ENCODE measurements around the gene OMA1.

Gene OMA1

DNA sequence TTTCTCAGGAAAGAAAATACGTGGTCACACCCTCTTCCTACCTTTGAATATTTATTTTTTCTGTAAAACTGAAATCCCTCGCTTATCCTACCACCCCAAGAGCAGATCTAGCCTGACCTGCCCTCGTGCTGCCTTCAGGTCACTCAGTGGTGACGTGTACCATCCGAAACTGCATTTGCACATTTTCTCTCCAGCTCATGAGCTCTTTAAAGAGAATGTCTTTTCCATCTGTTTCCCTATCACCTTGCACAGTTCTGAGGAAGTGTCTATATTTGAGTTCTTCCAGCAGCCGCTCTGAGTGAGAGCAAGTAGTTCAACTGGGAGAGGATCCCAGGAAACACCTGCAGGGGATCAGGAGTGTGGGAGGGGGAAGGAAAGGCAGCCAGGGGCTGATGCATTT is 91.7 kb downstream of the OMA1 start:
- TF ChIP-seq ARNTL (CRISPR knock-in tag; IDR thresholded peaks at IDR 0.05; ENCODE audit: borderline replicate concordance, low read depth) = no peak
- no peak for TF ChIP-seq TSHZ2 (CRISPR knock-in tag; IDR thresholded peaks at IDR 0.05)
- no peak for TF ChIP-seq ZNF70 (CRISPR knock-in tag; IDR thresholded peaks at IDR 0.05)
- TF ChIP-seq ZNF565 (CRISPR knock-in tag; conservative IDR thresholded peaks at IDR 0.05; ENCODE audit: low read depth) = no peak
- no peak for ATAC-seq

- TF ChIP-seq CSDC2 (CRISPR knock-in tag; IDR thresholded peaks at IDR 0.05) = no peak
- TF ChIP-seq, protein P1, sequence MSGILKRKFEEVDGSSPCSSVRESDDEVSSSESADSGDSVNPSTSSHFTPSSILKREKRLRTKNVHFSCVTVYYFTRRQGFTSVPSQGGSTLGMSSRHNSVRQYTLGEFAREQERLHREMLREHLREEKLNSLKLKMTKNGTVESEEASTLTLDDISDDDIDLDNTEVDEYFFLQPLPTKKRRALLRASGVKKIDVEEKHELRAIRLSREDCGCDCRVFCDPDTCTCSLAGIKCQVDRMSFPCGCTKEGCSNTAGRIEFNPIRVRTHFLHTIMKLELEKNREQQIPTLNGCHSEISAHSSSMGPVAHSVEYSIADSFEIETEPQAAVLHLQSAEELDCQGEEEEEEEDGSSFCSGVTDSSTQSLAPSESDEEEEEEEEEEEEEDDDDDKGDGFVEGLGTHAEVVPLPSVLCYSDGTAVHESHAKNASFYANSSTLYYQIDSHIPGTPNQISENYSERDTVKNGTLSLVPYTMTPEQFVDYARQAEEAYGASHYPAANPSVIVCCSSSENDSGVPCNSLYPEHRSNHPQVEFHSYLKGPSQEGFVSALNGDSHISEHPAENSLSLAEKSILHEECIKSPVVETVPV (CRISPR knock-in tag; IDR thresholded peaks at IDR 0.05) = no peak
- no peak for TF ChIP-seq CREB5 (CRISPR knock-in tag; IDR thresholded peaks at IDR 0.05; ENCODE audit: low read depth)
- TF ChIP-seq OSR1 (CRISPR knock-in tag; IDR thresholded peaks at IDR 0.05) = no peak
- no peak for TF ChIP-seq ZFP3 (CRISPR knock-in tag; IDR thresholded peaks at IDR 0.05)
- TF ChIP-seq TSHZ2 (CRISPR knock-in tag; IDR thresholded peaks at IDR 0.05) = no peak
- no peak for TF ChIP-seq RARB (CRISPR knock-in tag; IDR thresholded peaks at IDR 0.05)
- no peak for TF ChIP-seq PPARA (CRISPR knock-in tag; IDR thresholded peaks at IDR 0.05; ENCODE audit: borderline replicate concordance)
- no peak for TF ChIP-seq ZFP30 (CRISPR knock-in tag; IDR thresholded peaks at IDR 0.05)
- TF ChIP-seq SNAI2 (CRISPR knock-in tag; IDR thresholded peaks at IDR 0.05) = no peak
- TF ChIP-seq ZNF565 (CRISPR knock-in tag; conservative IDR thresholded peaks at IDR 0.05; ENCODE audit: low read depth) = no peak
- TF ChIP-seq ZNF8 (CRISPR knock-in tag; IDR thresholded peaks at IDR 0.05) = no peak
- TF ChIP-seq GLIS3 (CRISPR knock-in tag; IDR thresholded peaks at IDR 0.05) = no peak
- TF ChIP-seq ZC3H10 (CRISPR knock-in tag; IDR thresholded peaks at IDR 0.05) = no peak
- TF ChIP-seq TOX (CRISPR knock-in tag; IDR thresholded peaks at IDR 0.05; ENCODE audit: borderline replicate concordance) = no peak
- no peak for TF ChIP-seq ESRRG (CRISPR knock-in tag; IDR thresholded peaks at IDR 0.05)
- no peak for TF ChIP-seq ARNTL (CRISPR knock-in tag; IDR thresholded peaks at IDR 0.05; ENCODE audit: borderline replicate concordance, low read depth)
- TF ChIP-seq ZNF70 (CRISPR knock-in tag; IDR thresholded peaks at IDR 0.05) = no peak
- TF ChIP-seq BACH2 (CRISPR knock-in tag; IDR thresholded peaks at IDR 0.05; ENCODE audit: borderline replicate concordance) = no peak
- TF ChIP-seq, protein P2, sequence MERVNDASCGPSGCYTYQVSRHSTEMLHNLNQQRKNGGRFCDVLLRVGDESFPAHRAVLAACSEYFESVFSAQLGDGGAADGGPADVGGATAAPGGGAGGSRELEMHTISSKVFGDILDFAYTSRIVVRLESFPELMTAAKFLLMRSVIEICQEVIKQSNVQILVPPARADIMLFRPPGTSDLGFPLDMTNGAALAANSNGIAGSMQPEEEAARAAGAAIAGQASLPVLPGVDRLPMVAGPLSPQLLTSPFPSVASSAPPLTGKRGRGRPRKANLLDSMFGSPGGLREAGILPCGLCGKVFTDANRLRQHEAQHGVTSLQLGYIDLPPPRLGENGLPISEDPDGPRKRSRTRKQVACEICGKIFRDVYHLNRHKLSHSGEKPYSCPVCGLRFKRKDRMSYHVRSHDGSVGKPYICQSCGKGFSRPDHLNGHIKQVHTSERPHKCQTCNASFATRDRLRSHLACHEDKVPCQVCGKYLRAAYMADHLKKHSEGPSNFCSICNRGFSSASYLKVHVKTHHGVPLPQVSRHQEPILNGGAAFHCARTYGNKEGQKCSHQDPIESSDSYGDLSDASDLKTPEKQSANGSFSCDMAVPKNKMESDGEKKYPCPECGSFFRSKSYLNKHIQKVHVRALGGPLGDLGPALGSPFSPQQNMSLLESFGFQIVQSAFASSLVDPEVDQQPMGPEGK (CRISPR knock-in tag; IDR thresholded peaks at IDR 0.05; ENCODE audit: borderline replicate concordance) = no peak
- no peak for ATAC-seq
These were observed 92.1 kb downstream of the OMA1 start for GRCh38 chr1:58454385-58454784.

GRCh38 chr1:58451560-58452191 is 94.8 kb downstream of the OMA1 start:
- no peak for ATAC-seq
- TF ChIP-seq CREB5 (CRISPR knock-in tag; IDR thresholded peaks at IDR 0.05; ENCODE audit: low read depth) (no peak), TSHZ2 (CRISPR knock-in tag; IDR thresholded peaks at IDR 0.05) (no peak), BACH2 (CRISPR knock-in tag; IDR thresholded peaks at IDR 0.05; ENCODE audit: borderline replicate concordance) (no peak), ISL1 (CRISPR knock-in tag; IDR thresholded peaks at IDR 0.05) (no peak), ZC3H10 (CRISPR knock-in tag; IDR thresholded peaks at IDR 0.05) (no peak), ZNF70 (CRISPR knock-in tag; IDR thresholded peaks at IDR 0.05) (no peak), SNAI2 (CRISPR knock-in tag; IDR thresholded peaks at IDR 0.05) (no peak), GLIS3 (CRISPR knock-in tag; IDR thresholded peaks at IDR 0.05) (no peak), PPARA (CRISPR knock-in tag; IDR thresholded peaks at IDR 0.05; ENCODE audit: borderline replicate concordance) (no peak)
